H1 (cell line): ENCODE data around the gene KIF1B. TPM values are rescaled to one million over a fixed set of nuclear protein-coding genes. Genes with fewer than 3 reads are reported as not detected.

Experiments used
- CTCF ChIA-PET: fragments of 300-600 bp; sonication (Branson Sonifier 250); formaldehyde crosslinking; loops from one replicate; lab custom pipeline; 2021; ENCODE audit not compliant: partially characterized antibody; lab: Charles Lee
- POLR2A ChIA-PET: fragments of 300-600 bp; sonication (Branson Sonifier 250); formaldehyde crosslinking; loops from one replicate; lab custom pipeline; 2021; ENCODE audit warnings: inconsistent platforms; ENCODE audit not compliant: partially characterized antibody; lab: Charles Lee
- DNase-seq, 2 experiments: peaks; one replicate each; pipeline versions ENCODE4 v3.0.0 to v3.0.0-alpha.2; 2010 to 2022; ENCODE audit warnings: low spot score in 2 of 2, low read depth in 1 of 2, mixed read lengths in 1 of 2
- FAIRE-seq: peaks from 2 replicates; lab custom pipeline; 2011; peaks lifted over from hg19 to GRCh38; lab: Jason Lieb, UNC
- H2AFZ ChIP-seq: 2 replicates; pipeline ENCODE4 v1.8.1; 2012; ENCODE audit warnings: low read length, inconsistent platforms
- H2AK5ac ChIP-seq: 2 replicates; pipeline ENCODE4 v1.6.1; 2013; ENCODE audit warnings: low read depth, low read length
- H2BK120ac ChIP-seq: replicated peaks from 2 replicates; pipeline ENCODE3; 2013; ENCODE audit warnings: low read depth, low read length, inconsistent platforms
- H2BK12ac ChIP-seq: 2 replicates; pipeline ENCODE4 v1.6.1; 2013; ENCODE audit warnings: low read depth, low read length
- H2BK15ac ChIP-seq: 2 replicates; pipeline ENCODE4 v1.6.1; 2013; ENCODE audit warnings: low read length
- H2BK20ac ChIP-seq: 2 replicates; pipeline ENCODE4 v1.6.1; 2013; ENCODE audit warnings: low read length
- H2BK5ac ChIP-seq: 2 replicates; pipeline ENCODE4 v1.6.1; 2013; ENCODE audit warnings: low read depth, low read length
- H3K14ac ChIP-seq: 2 replicates; pipeline ENCODE4 v1.6.1; 2013; ENCODE audit warnings: inconsistent platforms; ENCODE audit not compliant: insufficient read length
- H3K18ac ChIP-seq: 2 replicates; pipeline ENCODE4 v1.6.1; 2013; ENCODE audit warnings: low read length; ENCODE audit errors: extremely low read depth
- H3K23ac ChIP-seq: 2 replicates; pipeline ENCODE4 v1.6.1; 2013; ENCODE audit warnings: inconsistent platforms; ENCODE audit not compliant: insufficient read length
- H3K23me2 ChIP-seq: 2 replicates; pipeline ENCODE4 v1.6.1; 2013; ENCODE audit warnings: low read depth, low read length
- H3K27ac ChIP-seq: 2 replicates; pipeline ENCODE4 v1.6.1; 2011; ENCODE audit warnings: low read depth, low read length, inconsistent platforms
- H3K27me3 ChIP-seq, 4 experiments: replicated peaks in 1 of 4; 1 replicate in 1 of 4; 2 replicates in 3 of 4; pipeline versions ENCODE4 v1.6.1 to v1.8.1; 2011 to 2013; ENCODE audit warnings: low read length in 3 of 4, mild to moderate bottlenecking in 3 of 4, inconsistent platforms in 2 of 4, mixed read lengths in 2 of 4, moderate library complexity in 1 of 4; ENCODE audit not compliant: control insufficient read depth in 3 of 4, insufficient read depth in 3 of 4; ENCODE audit errors: extremely low read depth in 1 of 4
- H3K36me3 ChIP-seq, 4 experiments: 2 replicates each; pipeline versions ENCODE4 v1.6.1 to v1.8.1; 2011 to 2013; ENCODE audit warnings: mild to moderate bottlenecking in 4 of 4, low read length in 3 of 4, moderate library complexity in 2 of 4, control low read depth in 1 of 4, inconsistent platforms in 1 of 4; ENCODE audit not compliant: insufficient read depth in 4 of 4, control insufficient read depth in 2 of 4
- H3K4ac ChIP-seq: replicated peaks from 2 replicates; pipeline ENCODE3; 2013; ENCODE audit warnings: low read length, low read depth, mixed read lengths, inconsistent platforms; ENCODE audit not compliant: insufficient read length
- H3K4me1 ChIP-seq, 4 experiments: replicated peaks in 1 of 4; 1 replicate in 1 of 4; 2 replicates in 3 of 4; pipeline versions ENCODE4 v1.6.1 to v1.8.1; 2011 to 2013; ENCODE audit warnings: low read length in 3 of 4, inconsistent platforms in 2 of 4, mixed read lengths in 1 of 4; ENCODE audit not compliant: insufficient read depth in 4 of 4, control insufficient read depth in 3 of 4
- H3K4me2 ChIP-seq, 2 experiments: 2 replicates each; pipeline versions ENCODE4 v1.6.1 to v1.8.1; 2011 to 2013; ENCODE audit warnings: low read depth in 2 of 2, low read length in 2 of 2, control low read depth in 1 of 2, inconsistent platforms in 1 of 2, mild to moderate bottlenecking in 1 of 2; ENCODE audit not compliant: insufficient read depth in 1 of 2
- H3K4me3 ChIP-seq, 4 experiments: fragments of 200-600, 300-600 bp in 1 of 4; sonication (generic), shearing (Covaris generic), sonication (Bioruptor Twin) in 1 of 4; 2 replicates each; pipeline versions ENCODE4 v1.5.1 to v1.8.1; 2011 to 2016; ENCODE audit warnings: low read length in 4 of 4, low read depth in 3 of 4, control low read depth in 2 of 4, inconsistent platforms in 2 of 4, mild to moderate bottlenecking in 2 of 4, mixed read lengths in 1 of 4, moderate library complexity in 1 of 4; ENCODE audit not compliant: insufficient read depth in 2 of 4; ENCODE audit errors: extremely low read depth in 1 of 4
- H3K56ac ChIP-seq: replicated peaks from 2 replicates; pipeline ENCODE3; 2013; ENCODE audit warnings: low read depth, mild to moderate bottlenecking, mixed read lengths, low read length, inconsistent platforms; ENCODE audit not compliant: insufficient read length
- H3K79me1 ChIP-seq: 2 replicates; pipeline ENCODE4 v1.6.1; 2013; ENCODE audit warnings: low read depth, low read length, control low read depth
- H3K79me2 ChIP-seq, 2 experiments: 2 replicates each; pipeline versions ENCODE4 v1.6.1 to v1.8.1; 2012 to 2013; ENCODE audit warnings: low read length in 2 of 2, mild to moderate bottlenecking in 2 of 2, inconsistent platforms in 1 of 2; ENCODE audit not compliant: insufficient read depth in 2 of 2, control insufficient read depth in 1 of 2
- H3K9ac ChIP-seq, 4 experiments: replicated peaks in 1 of 4; 1 replicate in 1 of 4; 2 replicates in 3 of 4; pipeline versions ENCODE4 v1.6.1 to v1.8.1; 2011 to 2013; ENCODE audit warnings: low read depth in 3 of 4, low read length in 3 of 4, control low read depth in 2 of 4, mild to moderate bottlenecking in 2 of 4, moderate library complexity in 2 of 4, inconsistent platforms in 1 of 4; ENCODE audit errors: extremely low read depth in 1 of 4
- H3K9me3 ChIP-seq, 2 experiments: 2 replicates each; pipeline versions ENCODE4 v1.6.1 to v1.8.1; 2012 to 2013; ENCODE audit warnings: mild to moderate bottlenecking in 2 of 2, moderate library complexity in 2 of 2, control low read depth in 1 of 2, inconsistent platforms in 1 of 2, low read depth in 1 of 2, low read length in 1 of 2, mixed read lengths in 1 of 2; ENCODE audit not compliant: insufficient read depth in 2 of 2
- H4K20me1 ChIP-seq, 2 experiments: replicated peaks in 1 of 2; 2 replicates each; pipeline versions ENCODE3 to v1.8.1; 2011 to 2013; ENCODE audit warnings: inconsistent platforms in 2 of 2, low read length in 2 of 2, mild to moderate bottlenecking in 1 of 2; ENCODE audit not compliant: insufficient read depth in 2 of 2, control insufficient read depth in 1 of 2
- H4K5ac ChIP-seq: 2 replicates; pipeline ENCODE4 v1.6.1; 2013; ENCODE audit warnings: low read length, low read depth, mixed read lengths, inconsistent platforms; ENCODE audit not compliant: insufficient read length
- H4K8ac ChIP-seq: 2 replicates; pipeline ENCODE4 v1.8.0; 2013; ENCODE audit warnings: mild to moderate bottlenecking, moderate library complexity, low read length, inconsistent platforms; ENCODE audit not compliant: insufficient read depth; ENCODE audit errors: extremely low read depth
- H4K91ac ChIP-seq: replicated peaks from 2 replicates; pipeline ENCODE3; 2013; ENCODE audit warnings: low read length, mixed read lengths, inconsistent platforms; ENCODE audit not compliant: insufficient read length
- EGR1 ChIP-seq: IDR thresholded peaks from 2 replicates; pipeline ENCODE4 v1.6.1; 2011; ENCODE audit warnings: low read depth, low read length, borderline replicate concordance
- KDM1A ChIP-seq: fragments of 200-600, 300-600 bp; sonication (generic); IDR thresholded peaks from 2 replicates; pipeline ENCODE4 v1.7.1; 2016; ENCODE audit warnings: mild to moderate bottlenecking, low read length, borderline replicate concordance
- MAX ChIP-seq: IDR thresholded peaks from 2 replicates; pipeline ENCODE4 v1.6.1; 2012; ENCODE audit warnings: inconsistent platforms
- SIRT6 ChIP-seq: IDR thresholded peaks from one replicate; pipeline ENCODE4 v1.7.1; 2012; ENCODE audit warnings: low read length, inconsistent platforms
- SRF ChIP-seq: IDR thresholded peaks from 2 replicates; pipeline ENCODE4 v1.6.1; 2011; ENCODE audit warnings: mild to moderate bottlenecking, low read depth, low read length, moderate library complexity
- TCF12 ChIP-seq: IDR thresholded peaks from 2 replicates; pipeline ENCODE4 v1.6.1; 2011; ENCODE audit warnings: low read depth, mild to moderate bottlenecking, low read length
- TEAD4 ChIP-seq: IDR thresholded peaks from 2 replicates; pipeline ENCODE4 v1.6.1; 2012; ENCODE audit warnings: low read depth, low read length, inconsistent platforms, mixed read lengths
- WGBS, 2 experiments: shearing (Covaris generic) in 1 of 2; methylation state at CpG; one replicate each; pipeline versions ENCODE4 v1.1.6 to v1.1.7; 2013 to 2015; ENCODE audit warnings: low lambda C conversion rate in 2 of 2, mixed read lengths in 2 of 2, inconsistent platforms in 1 of 2, low coverage in 1 of 2, missing lambda C conversion rate in 1 of 2; ENCODE audit not compliant: insufficient replicate concordance in 2 of 2, insufficient coverage in 1 of 2, insufficient read length in 1 of 2; ENCODE audit errors: extremely low coverage in 1 of 2, missing lambda C conversion rate in 1 of 2; 5-methylcytosine and 5-hydroxymethylcytosine counted together
- polyA plus RNA-seq, 7 experiments: library from polyadenylated mRNA; depleted of rRNA in 3 of 7; stranded (reverse) in 5 of 7; unstranded in 2 of 7; fragments of >200 nt in 5 of 7; fragments of 200-250 nt in 2 of 7; gene quantifications; 1 replicate in 5 of 7; 2 replicates in 1 of 7; 4 replicates in 1 of 7; pipeline versions ENCODE4 v1.2.1 to v1.2.3, GENCODE V29; 2011 to 2013; ENCODE audit warnings: missing spikeins in 2 of 7, mixed read lengths in 2 of 7
- total RNA-seq: library from RNA; stranded (reverse); fragmentation: NEBNext Ultra II Directional; extraction: Animal tissue kit (Norgen Biotek cat#: 25700); gene quantifications from 2 replicates; pipeline ENCODE4 v1.2.1, GENCODE V29; 2021

The KIF1B gene
- total and polyA plus RNA-seq, 2 of the 8 experiments (the other 6 are each of a cell fraction or from before 2014, with no cell fraction given) = 39.1 to 74.2 TPM

DNA sequence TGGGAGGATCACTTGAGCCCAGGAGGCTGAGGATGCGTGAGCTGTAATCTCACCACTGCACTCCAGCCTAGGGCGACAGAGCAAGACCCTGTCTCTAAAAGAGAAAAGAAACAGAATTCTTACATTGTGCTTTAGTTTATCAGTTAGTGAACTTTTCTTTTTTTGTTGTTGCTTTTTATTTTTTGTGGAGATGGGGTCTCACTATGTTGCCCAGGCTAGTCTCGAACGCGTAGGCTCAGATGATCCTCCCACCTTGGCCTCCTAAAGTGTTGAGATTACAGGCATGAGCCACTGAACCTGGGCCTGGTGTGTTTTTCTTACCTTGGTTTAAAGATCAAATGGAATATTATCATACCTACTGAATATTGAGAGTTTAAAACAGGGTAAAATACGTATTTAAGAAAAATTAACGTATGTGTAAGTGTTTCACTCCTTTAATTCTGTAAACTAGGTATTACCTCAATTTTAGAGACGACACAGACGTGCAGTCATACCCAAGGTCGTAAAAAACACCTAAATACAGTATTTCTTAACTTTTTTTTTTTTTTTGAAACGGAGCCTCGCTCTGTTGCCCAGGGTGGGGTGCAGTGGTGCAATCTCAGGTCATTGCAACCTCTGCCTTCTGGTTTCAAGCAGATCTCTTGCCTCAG lies 39.6 kb downstream of the KIF1B start:
- Histone ChIP-seq H3K27ac (no peak overlapping the region), H3K23me2 (no peaks in the 10 kb centered on the region), H4K91ac (no peak overlapping the region), H3K36me3 (no peaks in the 10 kb centered on the region), H3K4me3 (no peak overlapping the region), H4K8ac (no peak overlapping the region; the same call in 1 of the 2 replicates), H3K56ac (no peak overlapping the region), H4K5ac (no peak overlapping the region), H2AFZ (no peak overlapping the region), H2BK120ac (no peak overlapping the region), H3K9me3 (no peaks in the 10 kb centered on the region), H3K23ac (no peak overlapping the region), H3K18ac (no peak overlapping the region), H3K4ac (no peak overlapping the region), H3K4me1 (no peaks in the 10 kb centered on the region), H2BK15ac (no peak overlapping the region), H3K79me1 (peaks cover 7% of the 10 kb centered on the region; the same call in 1 of the 2 replicates), H2BK5ac (no peak overlapping the region), H3K4me2 (no peak overlapping the region), H3K27me3 (no peaks in the 10 kb centered on the region), H2BK20ac (no peak overlapping the region), H4K20me1 (peaks cover 0 to 7% of the 10 kb centered on the region in 2 experiments), H2BK12ac (no peak overlapping the region), H3K79me2 (peaks cover 14 to 89% of the 10 kb centered on the region in 2 experiments), H3K14ac (no peak overlapping the region), H3K9ac (no peak overlapping the region), H2AK5ac (no peak overlapping the region)
- TF ChIP-seq TCF12 (no peak), SIRT6 (no peak), TEAD4 (no peak), SRF (no peak), MAX (no peak), EGR1 (no peak), KDM1A (peak; percentile 69; the same call in 1 of the 2 replicates)
- WGBS, 2 experiments = 97% methylated on average over 12 of the region's 12 CpGs; no CpG with 5 or more reads in 1 of the 2 experiments
- ChIA-PET CTCF (no interaction called here), POLR2A (no interaction called here)
- FAIRE-seq (no peak), DNase-seq (no peak)
